PFSK-1 (cell line): ENCODE data around the gene SGIP1.

ENCODE experiments used
- FOXP2 ChIP-seq: optimal IDR thresholded peaks from 2 replicates; pipeline ENCODE3; 2011; ENCODE audit warnings: borderline replicate concordance, control low read depth, inconsistent platforms; ENCODE audit not compliant: insufficient read depth; ENCODE audit errors: extremely low read length, extremely low read depth
- POLR2AphosphoS5 ChIP-seq: IDR thresholded peaks from 2 replicates; pipeline ENCODE4 v1.6.1; 2012; ENCODE audit warnings: low read depth, mild to moderate bottlenecking, control low read depth, low read length, moderate library complexity
- SIN3A ChIP-seq: IDR thresholded peaks from 2 replicates; pipeline ENCODE4 v1.6.1; 2012; ENCODE audit warnings: mild to moderate bottlenecking, low read length, moderate library complexity, borderline replicate concordance; ENCODE audit not compliant: insufficient read depth
- TAF1 ChIP-seq: IDR thresholded peaks from 2 replicates; pipeline ENCODE4 v1.6.1; 2012; ENCODE audit warnings: low read length, control low read depth, borderline replicate concordance; ENCODE audit not compliant: insufficient read depth
- TF ChIP-seq, protein P1 (sequence below), 2 experiments: IDR thresholded peaks; 2 replicates each; pipeline versions ENCODE4 v1.6.1 to v1.8.0; 2011 to 2012; ENCODE audit warnings: low read depth in 2 of 2, low read length in 2 of 2, control low read depth in 1 of 2, inconsistent platforms in 1 of 2, mild to moderate bottlenecking in 1 of 2, moderate library complexity in 1 of 2; ENCODE audit not compliant: insufficient read depth in 1 of 2

Gene SGIP1

GRCh38 chr1:66599899-66600737, 66.2 kb downstream of the SGIP1 start:
- no peak for TF ChIP-seq POLR2AphosphoS5
- TF ChIP-seq TAF1, result no peak
- TF ChIP-seq FOXP2, result no peak
- TF ChIP-seq, protein P1, sequence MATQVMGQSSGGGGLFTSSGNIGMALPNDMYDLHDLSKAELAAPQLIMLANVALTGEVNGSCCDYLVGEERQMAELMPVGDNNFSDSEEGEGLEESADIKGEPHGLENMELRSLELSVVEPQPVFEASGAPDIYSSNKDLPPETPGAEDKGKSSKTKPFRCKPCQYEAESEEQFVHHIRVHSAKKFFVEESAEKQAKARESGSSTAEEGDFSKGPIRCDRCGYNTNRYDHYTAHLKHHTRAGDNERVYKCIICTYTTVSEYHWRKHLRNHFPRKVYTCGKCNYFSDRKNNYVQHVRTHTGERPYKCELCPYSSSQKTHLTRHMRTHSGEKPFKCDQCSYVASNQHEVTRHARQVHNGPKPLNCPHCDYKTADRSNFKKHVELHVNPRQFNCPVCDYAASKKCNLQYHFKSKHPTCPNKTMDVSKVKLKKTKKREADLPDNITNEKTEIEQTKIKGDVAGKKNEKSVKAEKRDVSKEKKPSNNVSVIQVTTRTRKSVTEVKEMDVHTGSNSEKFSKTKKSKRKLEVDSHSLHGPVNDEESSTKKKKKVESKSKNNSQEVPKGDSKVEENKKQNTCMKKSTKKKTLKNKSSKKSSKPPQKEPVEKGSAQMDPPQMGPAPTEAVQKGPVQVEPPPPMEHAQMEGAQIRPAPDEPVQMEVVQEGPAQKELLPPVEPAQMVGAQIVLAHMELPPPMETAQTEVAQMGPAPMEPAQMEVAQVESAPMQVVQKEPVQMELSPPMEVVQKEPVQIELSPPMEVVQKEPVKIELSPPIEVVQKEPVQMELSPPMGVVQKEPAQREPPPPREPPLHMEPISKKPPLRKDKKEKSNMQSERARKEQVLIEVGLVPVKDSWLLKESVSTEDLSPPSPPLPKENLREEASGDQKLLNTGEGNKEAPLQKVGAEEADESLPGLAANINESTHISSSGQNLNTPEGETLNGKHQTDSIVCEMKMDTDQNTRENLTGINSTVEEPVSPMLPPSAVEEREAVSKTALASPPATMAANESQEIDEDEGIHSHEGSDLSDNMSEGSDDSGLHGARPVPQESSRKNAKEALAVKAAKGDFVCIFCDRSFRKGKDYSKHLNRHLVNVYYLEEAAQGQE (IDR thresholded peaks at IDR 0.05; ENCODE audit: insufficient read depth in 1 of 2, low read depth in 2 of 2, low read length in 2 of 2), result no peak
- no peak for TF ChIP-seq SIN3A

DNA sequence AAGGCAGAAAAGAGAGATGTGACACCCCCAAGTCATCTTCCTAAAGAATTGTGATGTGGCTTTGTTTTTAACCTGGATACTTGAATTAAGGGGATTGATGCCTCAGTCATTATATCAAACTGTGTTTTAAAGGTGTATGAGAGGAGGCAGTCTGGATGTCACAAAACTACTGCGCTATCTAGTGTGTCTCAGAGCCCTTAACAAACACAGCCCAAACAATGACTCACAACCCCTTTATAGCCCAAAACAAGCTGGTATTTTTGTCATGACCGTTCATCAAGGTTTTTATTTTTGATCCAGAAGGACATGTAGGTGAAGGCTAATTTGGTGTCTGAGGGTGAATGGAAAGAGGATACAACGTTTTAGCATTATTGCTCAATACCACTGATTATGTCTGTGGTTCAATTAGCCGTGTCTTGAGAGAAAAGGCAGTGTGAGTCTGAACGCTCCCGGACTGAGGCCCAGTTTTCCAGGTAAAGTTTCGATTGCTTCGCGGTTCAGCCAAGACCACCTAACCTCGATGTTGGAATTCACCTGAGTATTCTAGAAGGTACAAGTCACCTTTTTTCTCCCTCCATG, 71.6 kb downstream of the SGIP1 start:
- no peak for TF ChIP-seq FOXP2
- no peak for TF ChIP-seq POLR2AphosphoS5
- TF ChIP-seq TAF1, result no peak
- no peak for TF ChIP-seq SIN3A
- TF ChIP-seq, protein P1 (IDR thresholded peaks at IDR 0.05; ENCODE audit: insufficient read depth in 1 of 2, low read depth in 2 of 2, low read length in 2 of 2), result no peak

DNA sequence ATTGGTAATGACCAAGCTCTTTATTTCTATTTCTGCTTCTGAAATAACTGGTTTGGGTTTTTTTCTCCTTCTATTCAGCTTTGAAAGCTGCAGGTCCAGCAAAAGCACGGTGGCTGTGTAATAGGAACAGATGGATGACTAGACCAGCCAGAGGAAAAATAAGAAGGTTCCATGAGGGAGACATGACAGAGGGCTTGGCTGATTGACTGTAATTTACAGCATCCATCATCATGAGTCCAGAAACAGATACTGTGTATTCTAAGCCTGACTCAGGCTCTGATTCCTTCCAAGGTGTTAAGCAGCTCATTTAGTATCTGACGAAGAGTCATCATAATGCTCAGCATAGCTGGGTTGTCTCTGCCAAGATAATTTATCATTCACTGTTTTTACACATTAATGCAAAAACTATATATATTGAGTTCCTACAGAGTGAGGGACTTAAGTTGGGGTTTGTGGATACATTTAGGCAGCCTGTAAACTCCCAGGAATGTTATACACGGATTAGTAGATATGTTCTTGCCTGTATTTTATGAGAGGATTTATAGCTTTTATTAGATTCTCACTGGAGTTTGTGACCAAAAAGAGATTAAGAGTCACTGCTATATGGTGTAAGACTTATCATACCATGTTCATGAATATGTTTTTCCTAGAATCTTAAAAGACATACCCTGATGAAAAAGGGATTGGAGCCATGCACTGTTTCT, 72.6 kb downstream of the SGIP1 start:
- TF ChIP-seq, protein P1 (IDR thresholded peaks at IDR 0.05; ENCODE audit: insufficient read depth in 1 of 2, low read depth in 2 of 2, low read length in 2 of 2), result no peak
- TF ChIP-seq FOXP2, result no peak
- no peak for TF ChIP-seq SIN3A
- no peak for TF ChIP-seq TAF1
- TF ChIP-seq POLR2AphosphoS5, result no peak

DNA sequence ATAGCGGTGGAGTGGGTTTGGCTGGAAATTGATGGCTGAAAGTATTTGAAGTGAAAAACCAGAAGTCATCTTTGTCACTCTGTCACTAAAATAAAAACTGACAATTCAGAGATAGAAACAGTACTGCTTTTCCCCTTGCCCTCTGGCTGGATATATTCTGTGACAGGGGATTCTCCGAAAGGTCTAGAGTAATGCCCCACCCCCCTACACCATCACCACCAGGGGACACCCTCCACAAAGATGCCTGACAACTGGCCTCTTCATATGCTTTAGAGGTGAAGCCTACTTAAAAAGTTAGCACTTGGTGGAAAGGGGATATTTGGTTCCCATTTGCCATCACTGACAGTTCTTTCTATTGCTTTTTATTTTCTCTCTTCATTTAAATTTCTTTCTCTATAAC, 73.5 kb downstream of the SGIP1 start:
- TF ChIP-seq SIN3A, result no peak
- TF ChIP-seq POLR2AphosphoS5, result no peak
- TF ChIP-seq FOXP2, result no peak
- no peak for TF ChIP-seq TAF1
- TF ChIP-seq, protein P1 (IDR thresholded peaks at IDR 0.05; ENCODE audit: insufficient read depth in 1 of 2, low read depth in 2 of 2, low read length in 2 of 2), result no peak
